Muscle of arm (tissue), 12 donors: ENCODE measurements around the gene LHX3. TPM values are rescaled to one million over a fixed set of nuclear protein-coding genes. Genes with fewer than 3 reads are reported as not detected.
"Not testable (repeated sequence)": the region's sequence is repeated elsewhere in the genome, so short reads cannot be mapped to it uniquely, and the experiment has no call there.

ENCODE experiments used
- DNase-seq: peaks from one replicate; pipeline ENCODE4 v3.0.0-alpha.2; 2013
- polyA plus RNA-seq, 12 donors: library from polyadenylated mRNA; unstranded; fragments of 120-200 nt; gene quantifications; one replicate each; pipeline ENCODE4 v1.2.1, GENCODE V29; 2013; ENCODE audit not compliant: insufficient read length in 12 of 12

Gene LHX3
- polyA plus RNA-seq, 12 donors: 0.08 to 0.28 TPM; not detected in 10

- DNase-seq: no peak
These were observed 37.3 kb upstream of the LHX3 start for GRCh38 chr9:136242248-136242647.

- no peak for DNase-seq
These were observed 36.6 kb upstream of the LHX3 start for GRCh38 chr9:136241542-136241941.

GRCh38 chr9:136240941-136241340 lies 36.0 kb upstream of the LHX3 start:
- DNase-seq: no peak

- no peak for DNase-seq
These were observed 35.0 kb upstream of the LHX3 start for GRCh38 chr9:136239983-136240330.

GRCh38 chr9:136239135-136239982 lies 34.4 kb upstream of the LHX3 start:
- no peak for DNase-seq

- no peak for DNase-seq
These were observed 33.4 kb upstream of the LHX3 start for GRCh38 chr9:136238342-136238732.

- DNase-seq: no peak
These were observed 32.8 kb upstream of the LHX3 start for GRCh38 chr9:136237486-136238341.

GRCh38 chr9:136236471-136237410 lies 31.8 kb upstream of the LHX3 start:
- DNase-seq: not testable (repeated sequence)

- no peak for DNase-seq
These were observed 31.0 kb upstream of the LHX3 start for GRCh38 chr9:136235709-136236455.

- DNase-seq: no peak
These were observed 30.2 kb upstream of the LHX3 start for GRCh38 chr9:136235171-136235570.

- DNase-seq: no peak
These were observed 29.7 kb upstream of the LHX3 start for GRCh38 chr9:136234597-136234996.

GRCh38 chr9:136233868-136234267 lies 28.9 kb upstream of the LHX3 start:
- DNase-seq: no peak

GRCh38 chr9:136233411-136233810 lies 28.5 kb upstream of the LHX3 start:
- no peak for DNase-seq

- DNase-seq: no peak
These were observed 28.0 kb upstream of the LHX3 start for GRCh38 chr9:136232969-136233368.

- no peak for DNase-seq
These were observed 26.8 kb upstream of the LHX3 start for GRCh38 chr9:136231478-136232297.

- DNase-seq: no peak
These were observed 25.8 kb upstream of the LHX3 start for GRCh38 chr9:136230773-136231172.

- DNase-seq: no peak
These were observed 25.4 kb upstream of the LHX3 start for GRCh38 chr9:136230365-136230764.

GRCh38 chr9:136229096-136230065 lies 24.5 kb upstream of the LHX3 start:
- DNase-seq: no peak
